DMS79 treated with DMSO at 0.1 percent for 48 hours (cell line): Measurements from ENCODE around the gene MED13L.

ENCODE experiments used
- DNase-seq: peaks from one replicate; lab custom pipeline; 2025; lab: John Stamatoyannopoulos, UW

Gene MED13L

DNA sequence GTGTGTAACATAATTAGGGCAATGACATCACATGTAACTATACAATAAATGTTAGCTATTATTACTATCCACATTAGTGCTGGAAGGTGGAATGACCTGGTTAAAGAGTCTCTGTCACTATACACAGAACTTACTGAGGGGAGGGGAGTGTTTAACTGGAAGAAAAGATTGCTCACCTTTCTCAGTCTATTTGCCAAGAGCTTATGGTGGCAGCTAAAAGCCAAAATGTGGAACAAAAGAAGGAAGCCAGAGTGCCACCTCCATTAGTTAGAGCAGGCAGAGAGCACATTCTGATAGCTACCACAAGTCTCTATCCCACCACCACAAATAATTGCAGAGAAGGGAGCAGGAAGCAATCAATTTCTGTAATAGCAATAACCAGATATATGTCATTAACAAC is 124.4 kb downstream of the MED13L start:
- no peak for DNase-seq

DNA sequence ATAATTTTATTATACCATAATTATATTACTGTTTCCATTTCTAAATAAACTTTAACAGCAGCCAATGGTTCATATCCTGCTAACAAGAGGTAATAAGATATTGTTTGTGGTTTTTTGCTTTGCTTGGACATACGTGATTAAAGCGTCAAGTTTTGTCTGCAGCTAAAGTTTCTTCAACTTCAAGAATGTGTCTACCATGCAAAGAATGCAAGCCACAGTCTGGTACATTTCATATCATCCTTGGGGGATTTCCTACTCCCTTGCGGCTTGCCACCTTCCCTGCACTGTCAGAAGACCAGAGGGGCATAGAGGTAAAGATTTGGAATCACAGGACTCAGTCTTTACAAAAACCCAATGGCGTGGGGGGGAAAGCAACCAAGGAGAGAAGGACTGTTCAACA is 125.2 kb downstream of the MED13L start:
- DNase-seq, result no peak

DNA sequence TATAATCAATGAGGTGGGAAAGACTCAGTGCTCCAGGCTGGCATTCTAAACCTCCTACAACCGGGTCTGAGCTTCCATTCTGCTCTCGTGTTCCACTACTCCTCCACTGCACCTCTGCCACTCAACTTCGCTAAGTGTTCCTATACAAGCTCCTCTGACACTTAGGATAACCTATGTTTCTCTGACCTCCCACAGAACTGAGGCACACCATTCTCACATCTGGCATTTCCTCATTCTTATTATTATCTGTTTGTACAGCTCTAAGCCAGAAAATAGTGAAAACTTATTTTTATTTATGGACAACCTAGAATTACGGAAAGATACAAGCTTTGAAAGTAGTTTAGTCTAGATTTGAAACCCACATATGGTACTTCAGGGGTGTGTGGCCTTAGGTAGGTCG is 127.0 kb downstream of the MED13L start:
- DNase-seq, result no peak

DNA sequence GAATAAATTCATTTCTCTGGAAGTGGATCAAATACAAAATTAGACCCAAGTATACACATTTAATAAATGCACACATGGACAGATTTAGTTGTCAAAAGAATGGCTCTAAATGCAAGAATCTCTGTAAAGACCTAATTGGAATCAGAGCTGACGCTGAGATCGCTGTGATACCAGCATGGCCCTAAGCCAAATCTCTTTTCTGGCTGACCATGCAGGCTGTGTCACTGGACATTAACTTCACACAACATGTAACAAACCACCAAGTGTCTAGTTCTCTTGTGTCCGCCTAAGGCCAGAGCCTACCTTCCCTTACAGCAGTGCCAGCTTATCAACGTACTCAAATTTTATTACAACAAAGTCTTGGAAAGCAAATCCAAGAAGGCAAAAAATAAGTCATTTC is 127.5 kb downstream of the MED13L start:
- DNase-seq, result no peak

GRCh38 chr12:116148844-116149243 is 128.6 kb downstream of the MED13L start:
- no peak for DNase-seq

GRCh38 chr12:116146386-116146785 is 131.1 kb downstream of the MED13L start:
- DNase-seq, result no peak

- no peak for DNase-seq
These were observed 132.0 kb downstream of the MED13L start for GRCh38 chr12:116145451-116145850.

DNA sequence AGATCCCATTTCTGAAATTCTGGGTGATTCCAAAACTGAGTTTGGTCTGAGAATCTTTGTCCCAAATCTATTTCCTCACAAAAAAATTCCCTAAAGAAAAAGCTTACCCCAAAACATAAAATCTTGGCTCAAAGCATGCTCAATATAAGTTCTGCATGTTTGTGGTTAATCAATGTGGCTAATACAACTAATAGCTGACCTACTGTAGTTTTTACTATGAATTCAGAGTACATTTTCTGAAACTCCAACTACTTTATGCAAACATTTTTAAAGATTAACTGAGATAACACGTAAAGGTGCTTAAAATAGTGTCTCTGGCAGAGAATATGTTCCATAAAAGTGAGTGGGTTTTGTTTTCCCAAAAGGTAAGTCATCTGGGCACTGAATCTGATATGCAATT is 133.1 kb downstream of the MED13L start:
- DNase-seq, result no peak

GRCh38 chr12:116143909-116144308 is 133.6 kb downstream of the MED13L start:
- no peak for DNase-seq

- no peak for DNase-seq
These were observed 134.3 kb downstream of the MED13L start for GRCh38 chr12:116142936-116143898.

DNA sequence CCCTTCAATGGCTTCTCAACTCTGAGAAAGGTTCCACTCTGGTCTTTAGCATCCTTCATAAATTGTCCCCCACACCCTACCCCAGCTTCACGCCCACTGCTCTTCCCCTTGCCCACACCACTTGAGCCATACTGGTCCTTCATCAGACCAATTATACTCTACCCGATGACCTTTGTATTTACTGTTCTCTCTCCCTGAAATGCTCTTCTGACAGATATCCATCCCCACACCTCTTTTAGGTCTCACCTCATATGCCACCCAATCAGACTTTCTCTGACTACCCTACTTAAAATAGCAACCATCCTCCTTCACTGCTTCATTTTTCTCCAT is 135.7 kb downstream of the MED13L start:
- DNase-seq, result no peak

- peak; percentile 20 for DNase-seq
These were observed 136.2 kb downstream of the MED13L start for GRCh38 chr12:116141110-116141832.

GRCh38 chr12:116140529-116140928 is 137.0 kb downstream of the MED13L start:
- no peak for DNase-seq

- DNase-seq, result no peak
These were observed 138.7 kb downstream of the MED13L start for GRCh38 chr12:116138781-116139180.

DNA sequence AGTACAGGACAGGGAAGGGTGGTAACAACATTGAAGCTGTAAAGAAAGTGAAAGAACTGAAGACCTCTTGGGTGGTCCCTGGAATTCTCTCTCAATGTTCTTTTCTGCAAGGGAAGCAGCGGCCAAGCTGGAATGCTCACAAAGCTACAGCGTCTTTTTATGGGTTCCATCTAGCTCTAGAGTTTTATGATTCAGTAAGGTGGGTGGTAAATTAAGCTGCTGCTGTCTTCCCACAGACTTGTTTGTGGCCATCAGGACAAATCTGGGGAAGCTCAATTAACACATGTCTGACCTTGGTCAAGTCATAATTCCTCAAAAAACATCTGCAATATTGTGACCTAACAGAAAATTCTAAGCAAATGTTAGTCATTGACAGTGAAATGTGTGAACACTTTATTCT is 139.1 kb downstream of the MED13L start:
- no peak for DNase-seq

DNA sequence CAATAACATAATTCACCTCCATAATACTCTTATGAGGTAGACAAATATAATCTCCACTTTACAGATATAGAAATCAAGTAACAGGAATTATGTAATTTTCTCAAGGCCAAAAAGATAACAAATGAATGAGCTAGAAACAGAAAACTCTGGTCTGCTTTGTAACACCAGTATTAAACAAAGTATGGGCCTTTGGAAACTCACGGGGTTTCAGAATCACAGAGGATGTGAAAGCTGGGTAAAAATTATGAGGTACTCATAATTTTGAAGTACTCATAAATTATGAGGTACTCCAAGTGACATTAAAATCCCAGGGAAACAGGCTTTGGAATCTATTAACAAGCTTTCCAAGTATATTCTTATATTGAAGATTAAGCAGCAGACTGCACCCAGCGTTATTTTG is 140.2 kb downstream of the MED13L start:
- peak; percentile 48 for DNase-seq

DNA sequence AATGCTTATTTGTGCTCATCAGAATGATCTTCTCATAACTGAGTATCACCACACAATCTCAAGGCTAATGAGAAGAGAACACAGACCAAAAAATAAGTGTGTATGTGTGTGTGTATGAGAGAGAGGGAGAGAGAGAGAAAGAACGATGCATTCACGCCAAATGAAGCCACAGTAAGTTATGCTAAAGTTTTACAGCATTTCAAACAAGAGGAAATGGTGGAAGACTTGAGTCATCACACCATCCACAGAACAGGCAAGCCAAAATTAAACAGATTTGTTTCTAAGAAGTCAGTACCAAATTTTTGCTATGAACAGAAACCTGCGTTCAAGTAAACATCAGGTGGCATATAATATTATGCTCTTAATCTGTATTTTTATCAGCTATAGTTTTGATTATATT is 141.2 kb downstream of the MED13L start:
- DNase-seq, result no peak

- DNase-seq, result peak; percentile 84
These were observed 142.1 kb downstream of the MED13L start for GRCh38 chr12:116135209-116135930.

DNA sequence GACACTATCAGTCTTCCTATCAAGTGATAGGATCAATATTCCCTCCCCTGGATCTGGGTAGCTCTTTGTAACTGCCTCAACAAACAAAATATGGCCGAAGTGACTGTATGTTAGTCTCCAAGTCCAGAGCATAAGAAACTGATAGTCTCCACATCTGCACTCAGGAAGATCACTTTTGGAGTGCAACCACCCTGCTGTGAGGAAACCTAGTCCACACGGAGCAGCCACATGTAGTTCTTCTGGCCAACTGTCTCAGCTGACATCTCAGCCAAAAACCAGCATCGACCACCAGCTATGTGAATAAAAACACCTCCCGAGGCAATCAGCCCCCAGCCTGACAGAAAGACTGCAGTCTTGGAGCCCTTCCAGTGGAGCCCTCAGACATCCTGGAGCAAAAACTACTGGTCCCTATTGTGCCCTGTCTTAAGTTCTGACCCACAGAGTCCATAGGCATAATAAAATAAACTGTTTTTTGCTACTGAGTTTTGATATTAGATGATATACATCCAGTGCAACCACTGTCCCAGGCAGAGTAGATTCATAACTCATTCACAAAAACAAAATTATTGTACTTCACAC is 143.8 kb downstream of the MED13L start:
- no peak for DNase-seq

DNA sequence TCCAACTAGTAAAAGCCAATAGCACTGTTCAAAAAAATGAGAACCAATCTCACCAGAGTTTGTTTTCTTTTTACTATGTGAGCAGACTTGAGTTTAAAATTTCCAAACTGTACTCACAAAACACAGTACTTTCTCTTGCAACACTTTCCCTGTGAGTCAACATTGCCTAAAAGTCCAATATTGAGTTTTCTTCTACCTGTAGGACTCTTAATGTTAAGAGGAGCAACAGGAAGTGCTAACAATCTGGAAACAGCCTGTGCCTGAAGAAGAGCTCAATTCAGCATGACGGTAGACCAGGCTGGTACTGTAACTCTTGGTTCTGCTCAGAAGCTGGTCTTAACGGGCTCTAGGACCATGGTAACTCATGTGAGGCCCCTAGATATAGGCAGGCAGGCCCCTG is 144.3 kb downstream of the MED13L start:
- peak; percentile 31 for DNase-seq

DNA sequence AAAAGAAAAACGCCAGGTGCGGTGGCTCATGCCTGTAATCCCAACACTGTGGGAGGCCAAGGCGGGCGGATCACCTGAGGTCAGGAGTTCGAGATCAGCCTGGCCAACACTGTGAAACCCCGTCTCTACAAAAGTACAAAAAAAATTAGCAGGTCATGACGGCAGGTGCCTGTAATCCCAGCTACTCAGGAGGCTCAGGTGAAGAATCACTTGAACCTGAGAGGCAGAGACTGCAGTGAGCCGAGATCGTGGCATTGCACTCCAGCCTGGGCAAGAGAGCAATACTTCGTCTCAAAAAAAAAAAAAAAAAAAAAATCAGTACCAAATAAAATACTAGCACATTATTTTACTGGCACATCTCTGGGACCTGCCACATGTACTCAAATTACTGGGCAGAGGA is 145.5 kb downstream of the MED13L start:
- DNase-seq, result peak; percentile 61

DNA sequence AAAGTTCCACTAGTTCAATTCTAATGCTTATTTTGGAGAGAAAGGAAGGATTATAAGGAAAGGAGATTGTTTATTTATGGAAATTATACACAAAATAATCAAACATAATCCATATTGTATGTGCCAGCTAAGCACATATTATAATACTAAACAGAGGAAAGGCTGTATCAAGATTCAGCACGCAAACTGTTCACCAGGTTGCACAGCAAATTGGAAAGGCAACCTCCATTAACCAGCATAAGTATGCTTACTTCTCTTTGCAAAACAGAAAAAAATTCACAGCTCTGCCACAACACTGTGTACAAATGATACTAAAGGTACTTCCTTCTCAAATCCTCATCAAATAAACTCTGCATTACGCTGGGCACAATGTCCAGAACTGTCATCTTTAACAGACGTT is 146.3 kb downstream of the MED13L start:
- no peak for DNase-seq
